Nephron progenitor cell (in vitro differentiated cells): ENCODE measurements around the gene CSTPP1.

ENCODE experiments used
- DNase-seq: peaks from one replicate; pipeline ENCODE4 v3.0.0; 2021
- H3K27ac Mint-ChIP-seq: 2 replicates; pipeline ENCODE4 v1.8.0; 2021; ENCODE audit warnings: mild to moderate bottlenecking, moderate library complexity, mixed read lengths
- H3K27me3 Mint-ChIP-seq: 2 replicates; pipeline ENCODE4 v1.8.0; 2021; ENCODE audit warnings: mild to moderate bottlenecking, low read depth, mixed read lengths; ENCODE audit not compliant: poor library complexity
- H3K36me3 Mint-ChIP-seq: 2 replicates; pipeline ENCODE4 v1.8.0; 2021; ENCODE audit warnings: low read depth, mixed read lengths
- H3K4me1 Mint-ChIP-seq: 2 replicates; pipeline ENCODE4 v1.8.0; 2021; ENCODE audit warnings: mixed read lengths
- H3K4me3 Mint-ChIP-seq: 2 replicates; pipeline ENCODE4 v1.8.0; 2021; ENCODE audit warnings: mild to moderate bottlenecking, moderate library complexity, mixed read lengths
- H3K9me3 Mint-ChIP-seq: 2 replicates; pipeline ENCODE4 v1.8.0; 2021; ENCODE audit warnings: mild to moderate bottlenecking, moderate library complexity, mixed read lengths
- TF ChIP-seq, protein P1 (sequence below): fragments of 200-600 bp; sonication (generic); IDR thresholded peaks from 2 replicates; pipeline ENCODE4 v1.5.0; 2021; ENCODE audit warnings: antibody characterized with exemption

CSTPP1 gene

DNA sequence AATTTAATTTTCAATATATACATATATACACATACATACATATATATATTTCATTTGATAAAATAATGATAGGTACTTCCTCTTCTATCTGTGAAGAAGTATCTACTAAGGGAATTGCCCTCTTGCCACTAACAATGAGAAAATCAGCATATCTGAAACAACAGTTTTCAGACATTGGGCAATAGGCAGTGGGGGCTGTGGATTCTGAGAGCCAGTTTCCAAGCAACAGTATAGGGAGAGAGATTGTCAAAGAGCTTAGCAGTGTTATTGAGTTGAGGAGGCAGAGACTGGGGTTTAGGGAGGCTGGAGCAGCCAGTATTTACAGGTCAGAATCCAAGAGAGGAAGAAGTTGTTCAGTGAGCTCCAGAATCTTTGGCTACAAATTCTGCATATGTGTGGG, 120.8 kb downstream of the CSTPP1 start:
- no peaks in the 10 kb centered on the region for H3K27me3 Mint-ChIP-seq
- no peak for DNase-seq
- H3K9me3 Mint-ChIP-seq, result peaks cover 5% of the 10 kb centered on the region
- H3K4me3 Mint-ChIP-seq, result no peak overlapping the region
- TF ChIP-seq, protein P1, sequence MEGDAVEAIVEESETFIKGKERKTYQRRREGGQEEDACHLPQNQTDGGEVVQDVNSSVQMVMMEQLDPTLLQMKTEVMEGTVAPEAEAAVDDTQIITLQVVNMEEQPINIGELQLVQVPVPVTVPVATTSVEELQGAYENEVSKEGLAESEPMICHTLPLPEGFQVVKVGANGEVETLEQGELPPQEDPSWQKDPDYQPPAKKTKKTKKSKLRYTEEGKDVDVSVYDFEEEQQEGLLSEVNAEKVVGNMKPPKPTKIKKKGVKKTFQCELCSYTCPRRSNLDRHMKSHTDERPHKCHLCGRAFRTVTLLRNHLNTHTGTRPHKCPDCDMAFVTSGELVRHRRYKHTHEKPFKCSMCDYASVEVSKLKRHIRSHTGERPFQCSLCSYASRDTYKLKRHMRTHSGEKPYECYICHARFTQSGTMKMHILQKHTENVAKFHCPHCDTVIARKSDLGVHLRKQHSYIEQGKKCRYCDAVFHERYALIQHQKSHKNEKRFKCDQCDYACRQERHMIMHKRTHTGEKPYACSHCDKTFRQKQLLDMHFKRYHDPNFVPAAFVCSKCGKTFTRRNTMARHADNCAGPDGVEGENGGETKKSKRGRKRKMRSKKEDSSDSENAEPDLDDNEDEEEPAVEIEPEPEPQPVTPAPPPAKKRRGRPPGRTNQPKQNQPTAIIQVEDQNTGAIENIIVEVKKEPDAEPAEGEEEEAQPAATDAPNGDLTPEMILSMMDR, result no peak
- H3K4me1 Mint-ChIP-seq, result no peaks in the 10 kb centered on the region
- peaks cover 54% of the 10 kb centered on the region for H3K36me3 Mint-ChIP-seq
- H3K27ac Mint-ChIP-seq, result peak overlapping the region; percentile 82

DNA sequence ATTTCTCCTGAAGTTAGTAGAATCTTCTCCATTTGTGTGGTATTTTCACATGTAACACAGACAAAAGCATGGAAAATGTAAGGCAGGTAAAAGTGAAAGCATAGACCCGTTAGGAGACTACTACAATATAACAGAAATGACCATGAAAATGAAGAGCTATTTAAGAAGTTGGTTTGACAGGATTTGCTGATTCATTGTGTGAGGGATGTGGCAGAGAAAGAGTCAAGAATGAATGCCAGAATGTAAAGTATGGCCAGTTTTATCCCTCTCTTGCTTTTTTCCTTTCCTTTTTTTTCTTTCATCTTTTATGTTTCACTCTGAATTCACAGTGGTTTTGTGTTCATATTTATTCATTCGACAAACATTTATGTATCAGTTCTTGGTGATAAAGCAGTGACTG, 124.2 kb downstream of the CSTPP1 start:
- Mint-ChIP-seq H3K9me3 (peaks cover 5% of the 10 kb centered on the region), H3K27me3 (no peaks in the 10 kb centered on the region), H3K4me1 (no peaks in the 10 kb centered on the region), H3K4me3 (no peak overlapping the region), H3K36me3 (peaks cover 41% of the 10 kb centered on the region), H3K27ac (peak overlapping the region; percentile 81)
- TF ChIP-seq, protein P1, result no peak
- no peak for DNase-seq

DNA sequence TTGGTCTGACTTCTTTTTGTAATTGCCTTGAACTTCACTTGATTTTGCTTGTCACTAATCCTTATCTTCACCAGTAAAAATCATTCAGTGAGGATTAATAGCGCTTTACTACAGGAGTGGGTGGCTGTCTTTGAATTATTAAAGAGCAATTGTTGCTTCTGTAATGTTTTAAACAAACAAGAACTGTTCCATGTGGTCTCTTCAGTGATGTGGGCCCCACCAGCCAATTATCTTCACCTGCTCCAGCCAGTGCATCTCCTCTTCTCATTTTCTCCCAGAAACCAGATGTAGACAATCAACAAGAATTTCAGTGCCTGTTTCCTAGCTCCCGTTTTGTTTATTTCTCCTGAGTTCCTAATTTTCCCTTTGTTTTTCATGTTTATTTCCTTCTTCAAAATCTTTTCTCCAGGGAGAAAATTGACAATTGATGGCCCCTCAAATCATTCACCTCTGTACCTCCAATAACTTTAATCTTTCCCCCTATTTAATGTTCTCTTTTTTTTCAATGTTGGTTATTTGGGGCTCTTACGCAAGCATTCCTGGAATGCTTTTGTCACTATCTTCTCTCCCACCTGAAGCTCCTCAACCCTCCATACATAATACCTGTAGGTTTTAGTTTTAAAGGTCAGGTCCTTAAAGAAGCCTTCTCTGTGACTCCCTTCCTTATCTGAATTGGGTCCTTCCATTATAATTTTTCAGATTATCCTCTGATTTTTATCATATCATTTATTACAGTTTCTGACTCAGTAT, 125.0 kb downstream of the CSTPP1 start:
- H3K4me3 Mint-ChIP-seq, result no peak overlapping the region
- DNase-seq, result no peak
- H3K27me3 Mint-ChIP-seq, result no peaks in the 10 kb centered on the region
- TF ChIP-seq, protein P1, result no peak
- H3K36me3 Mint-ChIP-seq, result peaks cover 41% of the 10 kb centered on the region
- no peaks in the 10 kb centered on the region for H3K4me1 Mint-ChIP-seq
- H3K27ac Mint-ChIP-seq, result peak overlapping the region; percentile 66
- H3K9me3 Mint-ChIP-seq, result peaks cover 5% of the 10 kb centered on the region

DNA sequence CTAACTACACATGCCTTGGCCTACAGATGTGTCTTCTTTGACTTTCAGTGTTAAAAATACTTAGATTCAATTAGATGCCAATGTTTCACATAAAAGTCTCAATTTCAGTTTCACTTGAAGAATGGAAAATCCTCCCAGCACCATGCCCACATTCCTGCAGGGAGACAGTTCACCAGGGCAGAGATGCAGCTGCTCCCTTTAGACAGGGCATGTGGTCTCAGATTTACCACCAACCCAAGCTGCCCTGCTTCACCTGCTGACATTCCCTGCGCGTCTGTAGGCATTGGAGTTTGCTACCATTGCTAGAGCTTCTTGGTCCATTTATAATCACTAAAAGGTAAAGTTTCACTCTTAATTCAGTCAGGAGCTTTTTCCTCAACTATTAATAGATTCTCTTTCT, 126.2 kb downstream of the CSTPP1 start:
- no peak for DNase-seq
- TF ChIP-seq, protein P1, result no peak
- Mint-ChIP-seq H3K4me3 (no peak overlapping the region), H3K36me3 (peaks cover 34% of the 10 kb centered on the region), H3K9me3 (peaks cover under 1% of the 10 kb centered on the region), H3K4me1 (no peaks in the 10 kb centered on the region), H3K27me3 (no peaks in the 10 kb centered on the region), H3K27ac (no peak overlapping the region)

DNA sequence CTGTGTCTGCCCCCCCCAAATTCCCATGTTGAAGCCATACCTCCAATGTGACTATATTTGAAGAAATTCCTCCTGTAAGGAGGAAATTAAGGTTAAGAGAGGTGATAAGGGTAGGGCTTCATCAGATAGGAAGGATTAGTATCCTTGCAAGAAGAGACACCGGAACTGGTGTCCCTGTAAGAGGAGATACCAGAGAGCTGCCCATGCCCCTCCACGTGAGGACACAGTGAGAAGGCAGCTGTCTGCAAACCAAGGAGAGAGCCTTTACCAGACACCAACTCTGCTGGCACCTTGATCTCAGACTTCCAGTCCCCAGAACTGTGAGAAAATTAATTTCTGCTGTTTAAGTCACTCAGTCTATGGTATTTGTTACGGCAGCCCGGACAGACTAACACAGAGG, 130.8 kb downstream of the CSTPP1 start:
- peaks cover 7% of the 10 kb centered on the region for H3K4me1 Mint-ChIP-seq
- no peak for DNase-seq
- TF ChIP-seq, protein P1, result no peak
- no peak overlapping the region for H3K4me3 Mint-ChIP-seq
- H3K9me3 Mint-ChIP-seq, result no peaks in the 10 kb centered on the region
- no peaks in the 10 kb centered on the region for H3K27me3 Mint-ChIP-seq
- peaks cover 11% of the 10 kb centered on the region for H3K36me3 Mint-ChIP-seq
- H3K27ac Mint-ChIP-seq, result peak overlapping the region; percentile 86

DNA sequence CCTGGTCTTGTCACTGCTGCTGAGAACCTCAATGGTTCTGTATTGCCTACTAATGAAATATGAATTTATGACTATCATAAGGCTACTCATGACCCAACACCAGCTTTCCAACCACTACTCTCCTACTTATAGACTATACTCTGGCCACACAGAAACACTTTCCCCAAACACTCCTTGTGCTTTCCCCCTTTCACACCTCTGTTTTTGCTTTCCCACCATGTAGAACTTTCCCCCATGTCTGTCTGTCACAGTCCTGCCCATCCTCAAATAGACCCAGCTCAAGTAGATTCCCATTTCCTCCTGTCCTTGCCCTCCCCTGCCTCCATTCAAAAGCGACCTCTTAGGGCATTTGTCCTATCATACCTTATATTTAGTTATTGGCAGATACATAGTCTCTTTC, 134.2 kb downstream of the CSTPP1 start:
- H3K4me1 Mint-ChIP-seq, result peaks cover 7% of the 10 kb centered on the region
- H3K4me3 Mint-ChIP-seq, result no peak overlapping the region
- no peak overlapping the region for H3K27ac Mint-ChIP-seq

More for the DNA sequence above, 134.2 kb downstream of the CSTPP1 start:
- no peak for DNase-seq
- Mint-ChIP-seq H3K27me3 (peaks cover 6% of the 10 kb centered on the region), H3K9me3 (no peaks in the 10 kb centered on the region), H3K36me3 (peaks cover 5% of the 10 kb centered on the region)
- TF ChIP-seq, protein P1, result no peak
